PC-9 (cell line): Measurements from ENCODE around the gene ZDBF2.

Experiments used
- CTCF ChIP-seq: fragments of 200-600 bp; sonication (generic); conservative IDR thresholded peaks from 2 replicates; pipeline ENCODE4 v1.6.1; 2017; ENCODE audit warnings: mixed run types, antibody characterized with exemption, mild to moderate bottlenecking, moderate library complexity
- EZH2 ChIP-seq: fragments of 200-600 bp; sonication (generic); IDR thresholded peaks from 2 replicates; pipeline ENCODE4 v1.8.0; 2017; ENCODE audit warnings: antibody characterized with exemption, low read depth

- TF ChIP-seq EZH2 (no peak), CTCF (no peak)
Observed at GRCh38 chr2:206253125-206253776, 21.2 kb upstream of the ZDBF2 start.
